ENCODE data around the gene JCAD. TPM values are rescaled to one million over a fixed set of nuclear protein-coding genes. Genes with fewer than 3 reads are reported as not detected.
"Not testable (repeated sequence)": the region's sequence is repeated elsewhere in the genome, so short reads cannot be mapped to it uniquely, and the experiment has no call there.

JCAD gene
- total RNA-seq, 1 experiment from 2014 or later, result 19.1 TPM

GRCh38 chr10:29993319-29993915, 66.0 kb downstream of the JCAD start:
- no peak for DNase-seq (ENCODE audit: extremely low read depth, low read depth)

DNA sequence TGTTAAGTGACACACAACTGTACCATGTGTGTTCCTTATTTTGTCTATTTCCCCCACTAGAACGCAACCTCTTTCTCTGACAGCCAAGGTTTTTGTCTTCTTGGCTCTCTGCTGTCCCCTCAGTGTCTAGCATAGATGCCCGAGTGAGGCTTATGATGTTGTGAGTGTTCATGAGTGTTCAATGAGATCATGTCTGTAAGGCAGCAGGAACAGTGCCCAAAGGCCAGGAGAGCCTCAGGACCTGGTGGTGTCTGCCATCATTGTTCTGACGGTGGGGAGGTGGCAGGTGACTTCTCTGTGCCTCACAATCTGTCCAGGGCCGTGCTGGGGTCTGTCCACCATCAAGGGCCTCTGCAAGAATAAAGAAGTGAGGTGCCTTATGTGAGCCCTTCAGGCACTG, 66.5 kb downstream of the JCAD start:
- DNase-seq (ENCODE audit: extremely low read depth, low read depth), result no peak

GRCh38 chr10:29991382-29991781, 68.0 kb downstream of the JCAD start:
- DNase-seq (ENCODE audit: extremely low read depth, low read depth), result no peak

GRCh38 chr10:29987471-29987870, 71.9 kb downstream of the JCAD start:
- DNase-seq (ENCODE audit: extremely low read depth, low read depth), result no peak

- no peak for DNase-seq (ENCODE audit: extremely low read depth, low read depth)
These were observed 76.3 kb downstream of the JCAD start for GRCh38 chr10:29982997-29983648.

DNA sequence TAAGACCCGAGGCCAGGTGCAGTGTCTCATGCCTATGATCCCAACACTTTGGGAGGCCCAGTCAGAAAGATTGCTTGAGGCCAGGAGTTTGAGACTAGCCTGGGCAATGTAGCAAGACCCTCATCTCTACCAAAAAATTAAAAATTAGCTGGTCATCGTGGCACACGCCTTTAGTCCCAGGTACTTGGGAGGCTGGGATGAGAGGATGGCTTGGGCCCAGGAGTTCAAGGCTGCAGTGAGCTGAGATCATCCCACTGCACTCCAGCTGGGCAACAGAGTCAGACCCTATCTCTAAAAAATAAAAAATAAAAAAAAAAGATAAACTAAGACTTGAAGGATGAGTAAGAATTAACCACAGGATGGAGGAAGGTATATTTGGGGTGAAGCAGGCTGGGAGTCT, 77.9 kb downstream of the JCAD start:
- DNase-seq (ENCODE audit: extremely low read depth, low read depth), result no peak

DNA sequence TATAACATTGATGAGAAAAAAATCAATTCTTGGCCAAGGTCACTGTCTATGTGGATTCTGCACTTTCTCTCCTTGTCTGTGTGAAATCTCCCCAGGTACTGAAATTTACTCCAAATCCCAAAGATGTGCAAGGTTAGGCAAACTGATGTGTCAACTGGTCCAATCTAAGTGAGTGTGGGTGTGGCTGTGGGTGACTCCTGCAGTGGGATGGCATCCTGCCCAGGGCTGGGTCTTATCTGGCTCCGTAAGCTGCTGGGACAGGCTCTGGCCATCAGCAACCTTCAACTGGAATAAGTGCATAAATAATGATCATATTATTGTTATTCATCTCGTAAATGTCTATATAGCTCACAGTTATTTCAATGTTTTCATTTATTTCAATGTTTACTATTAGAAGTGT, 79.3 kb downstream of the JCAD start:
- DNase-seq (ENCODE audit: extremely low read depth, low read depth), result no peak

GRCh38 chr10:29979421-29979779, 80.0 kb downstream of the JCAD start:
- DNase-seq (ENCODE audit: extremely low read depth, low read depth), result not testable (repeated sequence)

- no peak for DNase-seq (ENCODE audit: extremely low read depth, low read depth)
These were observed 82.2 kb downstream of the JCAD start for GRCh38 chr10:29977171-29977570.

- no peak for DNase-seq (ENCODE audit: extremely low read depth, low read depth)
These were observed 83.3 kb downstream of the JCAD start for GRCh38 chr10:29976134-29976533.

DNA sequence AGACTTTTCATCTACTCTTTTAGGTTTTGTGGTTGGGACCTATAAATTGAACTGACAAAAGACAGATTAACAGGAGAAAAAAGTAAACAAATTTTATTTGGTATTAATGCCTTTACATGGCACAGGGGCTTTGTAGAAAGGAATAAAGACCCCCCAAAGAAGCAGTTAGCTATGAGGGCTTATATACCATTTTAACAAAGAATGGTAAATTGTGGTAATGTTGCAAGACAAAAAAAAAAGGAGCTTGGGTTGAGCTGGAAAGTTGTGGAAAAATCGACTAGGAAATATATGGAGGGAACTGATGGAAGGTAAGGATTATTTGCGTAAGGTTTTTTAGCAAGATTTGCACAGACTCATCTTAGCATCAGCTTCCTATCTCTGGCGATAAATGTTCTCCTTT, 84.6 kb downstream of the JCAD start:
- DNase-seq (ENCODE audit: extremely low read depth, low read depth), result no peak

- DNase-seq (ENCODE audit: extremely low read depth, low read depth), result no peak
These were observed 85.5 kb downstream of the JCAD start for GRCh38 chr10:29973921-29974320.

DNA sequence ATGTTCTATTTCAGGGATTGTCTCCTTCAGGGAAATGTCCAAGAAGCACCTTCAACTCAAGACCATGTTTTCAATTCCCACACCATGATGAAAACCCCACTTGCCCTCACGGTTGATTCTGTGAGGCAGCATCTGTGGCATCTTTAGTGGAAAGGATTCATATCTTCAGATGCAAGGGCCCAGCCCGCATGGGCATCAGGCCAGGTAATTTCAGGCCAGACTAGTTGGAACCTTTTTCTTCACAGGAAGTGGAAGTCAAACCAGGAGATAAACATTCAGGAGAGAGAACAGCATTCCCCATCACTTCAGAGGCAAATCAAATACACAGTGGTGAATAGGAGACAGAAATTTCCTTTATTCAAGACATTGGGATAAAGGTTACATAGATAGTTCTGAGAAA, 88.8 kb downstream of the JCAD start:
- no peak for DNase-seq (ENCODE audit: extremely low read depth, low read depth)

DNA sequence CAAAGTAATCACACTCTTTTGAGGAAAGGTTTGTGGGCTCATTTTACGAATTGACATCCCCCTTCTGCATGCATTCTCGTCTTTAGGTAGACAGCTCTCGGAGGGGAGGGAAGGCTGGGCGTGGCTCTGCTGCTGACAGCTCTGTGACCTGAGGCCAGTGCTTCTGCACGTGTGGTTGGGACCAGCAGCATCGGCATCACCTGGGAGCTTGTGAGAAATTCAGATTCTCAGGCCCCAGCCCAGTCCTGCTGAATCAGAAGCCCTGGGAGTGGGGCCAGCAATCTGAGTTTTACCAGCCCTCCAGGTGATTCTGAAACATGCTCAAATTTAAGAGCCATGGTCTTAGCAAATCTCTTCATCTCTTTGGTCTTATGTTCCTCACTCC, 89.4 kb downstream of the JCAD start:
- no peak for DNase-seq (ENCODE audit: extremely low read depth, low read depth)

- DNase-seq (ENCODE audit: extremely low read depth, low read depth), result no peak
These were observed 90.0 kb downstream of the JCAD start for GRCh38 chr10:29969255-29970011.

DNA sequence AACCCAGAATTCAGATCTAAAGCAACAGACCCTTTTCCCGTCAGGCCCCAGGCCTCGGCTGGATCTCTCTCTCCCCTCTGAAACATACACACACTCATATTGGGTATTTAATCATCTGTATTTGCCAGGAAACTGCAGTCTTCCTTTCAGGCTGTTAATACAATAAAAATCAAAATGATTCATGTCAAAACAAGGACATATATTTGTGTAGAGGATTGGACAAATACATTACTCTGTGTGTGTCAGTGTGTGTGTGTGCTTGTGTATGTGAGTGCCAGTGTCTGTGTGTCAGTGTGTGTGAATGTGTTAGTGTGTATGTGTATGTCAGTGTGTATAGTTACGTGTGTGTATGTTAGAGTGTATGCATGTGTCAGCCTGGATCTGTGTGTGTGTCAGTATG, 90.8 kb downstream of the JCAD start:
- no peak for DNase-seq (ENCODE audit: extremely low read depth, low read depth)

- no peak for DNase-seq (ENCODE audit: extremely low read depth, low read depth)
These were observed 93.1 kb downstream of the JCAD start for GRCh38 chr10:29966269-29966668.

Measured in NCI-H460 (cell line).